ENCODE measurements around the gene JDP2. TPM values are rescaled to one million over a fixed set of nuclear protein-coding genes. Genes with fewer than 3 reads are reported as not detected.

The JDP2 gene
- total and polyA plus RNA-seq, 2 of the 4 experiments (the other 2 are of a cell fraction) = 35.7 to 38.4 TPM

- Histone ChIP-seq H3K27ac (ENCODE audit: insufficient read depth, low read length) (no peak overlapping the region), H2AK5ac (ENCODE audit: low read depth, low read length) (peak overlapping the region; percentile 72), H2BK20ac (ENCODE audit: low read depth, low read length) (no peak overlapping the region), H4K8ac (ENCODE audit: low read depth in 2 of 2, low read length in 2 of 2) (peak overlapping the region; percentile 30 to 55; a peak in 1 of 4 replicates), H3K56ac (ENCODE audit: extremely low read depth, insufficient read depth, low read length) (no peak overlapping the region), H3K4me2 (ENCODE audit: low read depth, low read length) (peak overlapping the region; percentile 94; the same call in 1 of the 2 replicates), H2AK9ac (replicated peaks; ENCODE audit: low read depth, low read length, poor library complexity) (peak overlapping the region; percentile 17), H3K9me3 (ENCODE audit: control insufficient read depth, insufficient read depth, low read length) (peaks cover 2% of the 10 kb centered on the region; the same call in 1 of the 2 replicates), H2AFZ (replicated peaks; ENCODE audit: low read length, poor library complexity) (peak overlapping the region; percentile 93), H3K36me3 (ENCODE audit: control insufficient read depth, insufficient read depth, low read length) (no peaks in the 10 kb centered on the region), H3K14ac (replicated peaks; ENCODE audit: low read depth, low read length) (0 out of 2 replicates have a peak overlapping the region, but pooled peaks have one; percentile 32), H3K9ac (ENCODE audit: low read depth, low read length) (0 out of 2 replicates have a peak overlapping the region, but pooled peaks have one; percentile 86), H4K91ac (ENCODE audit: insufficient read depth, low read depth, low read length) (peak overlapping the region; percentile 82; the same call in 1 of the 2 replicates), H3K18ac (ENCODE audit: low read depth, low read length) (peak overlapping the region; percentile 17; the same call in 1 of the 2 replicates), H3K27me3 (ENCODE audit: control insufficient read depth, insufficient read depth, low read length) (no peaks in the 10 kb centered on the region), H2BK120ac (ENCODE audit: low read depth, low read length) (no peak overlapping the region), H2BK5ac (ENCODE audit: low read depth, low read length, poor library complexity, severe bottlenecking) (no peak overlapping the region), H3K79me1 (ENCODE audit: low read depth in 1 of 2, low read length in 2 of 2) (peaks cover 0 to 32% of the 10 kb centered on the region in 2 experiments; a peak in 2 of 4 replicates), H2BK15ac (ENCODE audit: low read depth, low read length) (peak overlapping the region; percentile 50; the same call in 1 of the 3 replicates), H3K9me1 (ENCODE audit: insufficient read depth, low read length) (peaks cover 25% of the 10 kb centered on the region), H3K23ac (ENCODE audit: low read depth, low read length) (peak overlapping the region; percentile 71), H4K5ac (ENCODE audit: low read depth, low read length) (peak overlapping the region; percentile 13; the same call in 1 of the 2 replicates), H3K4me3 (ENCODE audit: insufficient read depth, low read depth, low read length) (no peak overlapping the region), H3K4me1 (ENCODE audit: control insufficient read depth, insufficient read depth, low read length) (peaks cover 20% of the 10 kb centered on the region), H4K20me1 (ENCODE audit: insufficient read depth, low read length) (peaks cover 31% of the 10 kb centered on the region), H3K4ac (ENCODE audit: low read depth, low read length) (peak overlapping the region; percentile 80; the same call in 1 of the 2 replicates)
- intact Hi-C loops (cut with micrococcal nuclease) (loop anchor here (1.0 to 2.0 kb wide), 2 partner anchors 119 to 294 kb away; no protein-coding TSS in a partner anchor), in situ Hi-C loops (cut with MboI; ENCODE audit: low sequenced_read_pairs) (no loop called here), dilution Hi-C loops (cut with HindIII; ENCODE audit: low sequenced_read_pairs, unreplicated experiment) (no loop called here)
- no TSS peak for BruUV-seq (replicated peaks)
- ChIA-PET CTCF (no interaction called here), POLR2A (ENCODE audit: unreplicated experiment) (no interaction called here)
- WGBS, 2 experiments (ENCODE audit: extremely low coverage in 2 of 2, insufficient read length in 1 of 2) = no CpG with 5 or more reads among the region's 10 CpGs
- TF ChIP-seq RFX5 (IDR thresholded peaks at IDR 0.05; ENCODE audit: low read depth, low read length) (no peak), CEBPB (IDR thresholded peaks at IDR 0.05; ENCODE audit: low read depth, low read length) (no peak), FOS (IDR thresholded peaks at IDR 0.05; ENCODE audit: low read depth, low read length) (no peak), RCOR1 (IDR thresholded peaks at IDR 0.05; ENCODE audit: insufficient replicate concordance, low read length) (no peak), CHD1 (IDR thresholded peaks at IDR 0.05; ENCODE audit: low read depth, low read length) (no peak), MAZ (IDR thresholded peaks at IDR 0.05; ENCODE audit: borderline replicate concordance, low read depth, low read length) (no peak), SMC3 (IDR thresholded peaks at IDR 0.05; ENCODE audit: low read depth, low read length) (no peak), RAD21 (IDR thresholded peaks at IDR 0.05; ENCODE audit: low read length) (no peak), USF2 (IDR thresholded peaks at IDR 0.05; ENCODE audit: low read depth, low read length) (no peak), BHLHE40 (IDR thresholded peaks at IDR 0.05; ENCODE audit: low read depth, low read length) (no peak), CTCF (conservative IDR thresholded peaks at IDR 0.05; ENCODE audit: low read depth, low read length) (no peak), MXI1 (IDR thresholded peaks at IDR 0.05; ENCODE audit: borderline replicate concordance, low read depth, low read length) (no peak)
- ATAC-seq (ENCODE audit: low read depth) (no peak), DNase-seq (no peak)
Measured at GRCh38 chr14:75426332-75427125, 1.3 kb upstream of the JDP2 start.
